Activated T-helper 2 cell treated with anti-CD3 and anti-CD28 coated beads, Interferon-gamma antibody, Interleukin-2, Interleukin-4, amounts not matched to agents 10 μg/mL and 5 μg/mL and 100 μg/mL, durations not matched to agents 14 hours and 24 hours and 36 hours (primary cell): ENCODE data around the gene ATRN. TPM values are rescaled to one million over a fixed set of nuclear protein-coding genes. Genes with fewer than 3 reads are reported as not detected.

Source experiments
- DNase-seq: peaks from one replicate; pipeline ENCODE4 v3.0.0; 2021; ENCODE audit warnings: low spot score
- H3K27ac Mint-ChIP-seq: one replicate; pipeline ENCODE4 v1.8.0; 2021; ENCODE audit warnings: mixed read lengths
- H3K27me3 Mint-ChIP-seq: one replicate; pipeline ENCODE4 v1.8.0; 2021; ENCODE audit warnings: low read depth, mixed read lengths
- H3K36me3 Mint-ChIP-seq: one replicate; pipeline ENCODE4 v1.8.0; 2021; ENCODE audit warnings: low read depth, mixed read lengths
- H3K4me1 Mint-ChIP-seq: one replicate; pipeline ENCODE4 v1.8.0; 2021; ENCODE audit warnings: low read depth, mixed read lengths
- H3K4me3 Mint-ChIP-seq: one replicate; pipeline ENCODE4 v1.8.0; 2021; ENCODE audit warnings: low read depth, mild to moderate bottlenecking, moderate library complexity, mixed read lengths
- H3K9me3 Mint-ChIP-seq: one replicate; pipeline ENCODE4 v1.8.0; 2021; ENCODE audit warnings: mixed read lengths
- intact Hi-C: fragments of 100-400 bp; cut with micrococcal nuclease; formaldehyde crosslinking; loops from one replicate; pipeline ENCODE4 v1.15.1; 2023
- total RNA-seq: library from RNA; stranded (reverse); gene quantifications from 2 replicates; pipeline ENCODE4 v1.2.3, GENCODE V29; 2022

ATRN gene
- total RNA-seq, 1 donor from 2014 or later, result 11.5 TPM

DNA sequence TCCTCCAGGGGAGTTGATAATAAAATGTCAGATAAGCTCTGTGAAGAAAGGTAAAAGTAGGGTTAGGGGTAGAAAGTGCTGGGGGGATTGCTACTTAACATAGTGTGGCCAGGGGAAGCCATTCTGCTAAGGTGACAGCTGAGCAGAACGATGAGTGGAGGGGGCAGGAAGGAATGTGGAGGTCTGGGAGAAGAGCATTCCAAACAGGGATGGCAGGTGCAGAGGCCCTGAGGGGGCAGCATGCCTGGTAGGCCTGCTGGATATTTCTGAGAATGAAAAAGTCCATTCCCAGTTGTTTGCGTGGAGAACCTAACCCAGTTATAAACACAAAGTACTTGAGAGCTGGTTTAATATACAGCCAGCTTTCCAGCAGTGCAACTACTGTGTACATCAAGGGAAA is 183.1 kb downstream of the ATRN start:
- H3K4me1 Mint-ChIP-seq, result peaks cover 11% of the 10 kb centered on the region
- intact Hi-C loops, result no loop called here
- H3K4me3 Mint-ChIP-seq, result no peak overlapping the region
- H3K9me3 Mint-ChIP-seq, result no peaks in the 10 kb centered on the region
- H3K27ac Mint-ChIP-seq, result no peak overlapping the region
- H3K27me3 Mint-ChIP-seq, result peaks cover 10% of the 10 kb centered on the region
- H3K36me3 Mint-ChIP-seq, result no peaks in the 10 kb centered on the region
- no peak for DNase-seq

DNA sequence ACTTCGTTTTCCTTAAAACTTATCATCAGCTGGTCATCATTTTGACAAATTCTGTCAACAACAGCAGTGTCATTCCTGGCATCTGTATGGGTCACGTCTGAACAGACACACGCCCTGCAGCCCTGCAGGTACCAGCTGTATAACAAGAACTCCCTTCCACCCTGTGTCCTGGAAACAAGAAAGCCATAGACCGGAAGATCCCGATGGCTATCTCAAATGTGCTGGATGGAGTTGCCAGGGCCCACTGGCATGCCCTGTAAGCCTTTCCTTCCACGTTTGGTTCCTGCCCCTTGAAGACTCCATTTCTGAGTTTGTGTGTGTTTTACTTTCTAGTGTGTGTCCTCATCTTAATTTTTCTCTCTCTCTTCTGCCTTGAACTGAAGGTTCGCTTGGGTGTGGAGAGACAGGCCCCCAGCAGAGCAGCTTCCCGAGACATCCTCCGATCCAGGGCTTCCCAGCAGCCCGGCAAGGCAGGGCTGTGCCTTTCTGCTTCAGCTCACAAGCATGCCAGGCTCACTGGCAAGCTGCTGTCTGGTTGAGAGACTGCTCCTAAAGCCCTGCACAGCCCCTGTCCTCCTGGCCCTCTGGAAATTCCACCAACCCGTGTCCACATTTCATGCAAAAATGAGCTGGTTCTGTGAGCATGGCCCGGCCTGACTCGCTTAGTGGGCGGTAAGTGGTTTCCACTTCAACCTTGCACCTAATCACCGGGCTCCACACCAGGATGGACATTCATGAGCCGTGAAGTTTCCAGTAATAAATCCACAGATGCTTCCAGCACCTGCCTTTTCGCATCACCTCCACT is 183.7 kb downstream of the ATRN start:
- no peak overlapping the region for H3K27ac Mint-ChIP-seq
- no peak for DNase-seq
- intact Hi-C loops, result no loop called here
- H3K9me3 Mint-ChIP-seq, result no peaks in the 10 kb centered on the region
- no peak overlapping the region for H3K4me3 Mint-ChIP-seq
- peaks cover 14% of the 10 kb centered on the region for H3K27me3 Mint-ChIP-seq
- H3K4me1 Mint-ChIP-seq, result peaks cover 14% of the 10 kb centered on the region
- no peaks in the 10 kb centered on the region for H3K36me3 Mint-ChIP-seq

DNA sequence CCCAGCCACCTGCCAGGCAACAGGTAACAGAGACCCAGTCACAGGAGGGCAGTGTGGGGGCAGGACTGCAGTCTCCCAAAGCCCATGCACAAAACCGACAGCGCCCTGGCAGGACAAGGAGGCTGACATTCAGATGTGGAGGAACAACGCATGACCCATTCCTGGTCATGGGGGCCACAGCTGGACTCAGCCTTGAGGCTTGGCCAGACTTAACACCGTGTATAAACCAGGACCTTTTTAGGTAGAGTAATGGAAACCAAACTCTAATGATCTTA is 184.2 kb downstream of the ATRN start:
- DNase-seq, result no peak
- Mint-ChIP-seq H3K36me3 (no peaks in the 10 kb centered on the region), H3K27me3 (peaks cover 20% of the 10 kb centered on the region), H3K4me1 (peaks cover 14% of the 10 kb centered on the region), H3K27ac (no peak overlapping the region), H3K4me3 (no peak overlapping the region), H3K9me3 (no peaks in the 10 kb centered on the region)
- intact Hi-C loops, result no loop called here

DNA sequence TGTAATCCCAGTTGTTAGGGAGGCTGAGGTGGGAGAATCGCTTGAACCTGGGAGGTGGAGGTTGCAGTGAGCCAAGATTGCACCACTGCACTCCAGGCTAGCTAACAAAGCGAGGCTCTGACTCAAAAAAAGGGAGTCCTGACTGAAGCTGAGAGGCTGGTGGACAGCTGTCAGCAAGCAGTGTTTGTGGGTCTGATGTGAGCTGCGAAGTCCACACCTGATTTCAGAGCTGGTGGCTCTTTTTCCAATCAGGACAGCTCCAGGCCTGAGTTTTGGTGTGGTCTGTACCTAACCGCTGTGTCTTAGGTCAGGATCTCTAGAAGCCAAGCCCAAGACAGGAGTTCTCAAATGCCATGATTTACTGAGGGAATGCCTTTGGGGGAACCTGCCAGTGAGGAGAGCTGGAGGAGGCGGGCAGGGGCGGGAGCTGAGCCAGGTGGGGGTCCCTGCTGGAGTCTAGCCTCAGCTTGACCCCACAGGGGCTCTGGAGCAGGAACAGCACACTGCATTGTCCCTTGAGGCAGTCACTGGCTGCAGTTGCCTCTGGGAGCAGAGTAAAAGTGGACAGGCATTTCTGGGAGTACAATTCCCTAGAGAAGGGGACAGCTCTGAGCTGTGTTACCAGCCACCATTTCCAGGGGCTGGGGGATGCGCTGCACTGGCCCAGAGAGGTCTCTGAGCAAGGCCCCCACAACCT is 187.3 kb downstream of the ATRN start:
- Mint-ChIP-seq H3K9me3 (no peaks in the 10 kb centered on the region), H3K27ac (no peak overlapping the region), H3K4me1 (peaks cover 8% of the 10 kb centered on the region), H3K4me3 (no peak overlapping the region), H3K27me3 (peaks cover 38% of the 10 kb centered on the region), H3K36me3 (no peaks in the 10 kb centered on the region)
- intact Hi-C loops, result no loop called here
- DNase-seq, result no peak

DNA sequence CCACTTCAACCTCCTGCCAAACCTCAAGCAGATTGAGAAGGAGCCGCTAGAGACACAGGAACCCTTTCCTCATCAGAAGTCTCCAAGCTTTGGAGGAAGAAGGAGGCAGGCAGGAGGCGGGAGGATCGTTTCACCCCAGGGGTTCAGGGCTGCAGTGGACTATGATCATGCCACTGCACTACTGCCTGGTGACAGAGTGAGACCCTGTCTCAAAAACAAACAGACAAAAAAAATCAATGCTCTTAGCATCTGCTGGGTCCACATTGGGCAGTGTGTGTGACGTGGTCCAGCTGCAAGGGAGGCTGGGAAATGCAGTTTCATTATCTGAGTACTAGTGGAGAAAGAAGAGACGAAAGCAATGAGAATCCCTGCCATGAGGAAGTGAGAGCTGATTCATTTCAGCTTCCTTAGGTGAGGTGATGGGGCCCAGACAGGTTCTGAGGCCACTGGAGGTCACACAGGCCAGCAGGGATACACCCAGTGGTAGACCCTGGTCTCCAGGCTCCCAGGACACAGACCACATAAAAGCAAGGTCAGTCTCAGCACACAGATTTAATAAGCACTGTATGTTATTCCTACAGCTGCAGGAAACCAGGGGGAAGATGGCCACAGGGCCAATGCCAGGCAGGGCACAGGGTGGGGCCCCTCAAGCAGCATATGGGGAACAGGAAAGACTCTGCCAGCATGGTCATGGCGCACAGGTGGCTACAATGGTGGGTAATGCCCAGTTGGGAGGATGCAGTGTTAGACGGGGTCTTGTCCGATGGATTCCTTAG is 188.1 kb downstream of the ATRN start:
- Mint-ChIP-seq H3K9me3 (no peaks in the 10 kb centered on the region), H3K36me3 (no peaks in the 10 kb centered on the region), H3K27ac (no peak overlapping the region), H3K4me3 (no peak overlapping the region), H3K4me1 (peaks cover 7% of the 10 kb centered on the region), H3K27me3 (peaks cover 41% of the 10 kb centered on the region)
- no peak for DNase-seq
- intact Hi-C loops, result no loop called here

DNA sequence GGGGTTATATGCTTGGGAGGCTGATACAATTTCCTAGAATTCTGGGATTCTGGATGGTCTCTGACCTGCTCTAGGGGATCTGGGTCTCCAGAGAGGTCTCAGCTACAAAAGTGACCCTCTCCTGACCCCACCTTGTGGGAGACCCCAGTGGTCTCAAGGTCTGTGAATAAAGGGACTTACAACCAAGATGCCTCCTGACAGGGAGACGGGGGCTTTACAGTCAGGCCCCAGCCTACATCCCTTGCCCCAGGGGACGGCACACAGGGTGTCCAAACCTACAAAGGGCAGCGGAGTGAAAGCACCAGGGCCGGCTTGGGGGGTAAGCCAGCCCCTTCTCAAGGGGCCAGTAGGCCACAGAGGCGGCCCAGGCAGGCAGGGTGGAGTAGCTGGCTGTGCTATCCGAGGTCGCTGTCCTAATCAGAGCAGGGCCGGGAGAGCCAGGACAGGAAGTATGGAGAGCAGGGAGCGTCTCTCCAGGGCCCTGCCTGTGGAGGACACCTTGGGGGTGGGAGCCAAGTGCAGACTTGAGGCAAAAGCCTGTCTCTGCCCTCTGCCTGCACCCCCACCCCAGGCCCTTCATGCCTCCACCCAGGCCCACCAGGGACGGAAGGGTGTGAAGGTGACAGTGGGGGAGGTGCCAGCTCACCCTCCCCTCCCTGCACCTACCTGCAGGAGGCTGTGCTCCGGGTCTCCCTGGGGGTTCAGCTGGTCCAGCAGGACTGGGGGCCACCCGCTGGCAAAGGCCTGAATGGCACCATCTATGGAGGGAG is 188.9 kb downstream of the ATRN start:
- Mint-ChIP-seq H3K36me3 (no peaks in the 10 kb centered on the region), H3K4me3 (no peak overlapping the region), H3K9me3 (no peaks in the 10 kb centered on the region), H3K27ac (no peak overlapping the region), H3K27me3 (peaks cover 43% of the 10 kb centered on the region), H3K4me1 (peaks cover 7% of the 10 kb centered on the region)
- DNase-seq, result no peak
- intact Hi-C loops, result no loop called here

DNA sequence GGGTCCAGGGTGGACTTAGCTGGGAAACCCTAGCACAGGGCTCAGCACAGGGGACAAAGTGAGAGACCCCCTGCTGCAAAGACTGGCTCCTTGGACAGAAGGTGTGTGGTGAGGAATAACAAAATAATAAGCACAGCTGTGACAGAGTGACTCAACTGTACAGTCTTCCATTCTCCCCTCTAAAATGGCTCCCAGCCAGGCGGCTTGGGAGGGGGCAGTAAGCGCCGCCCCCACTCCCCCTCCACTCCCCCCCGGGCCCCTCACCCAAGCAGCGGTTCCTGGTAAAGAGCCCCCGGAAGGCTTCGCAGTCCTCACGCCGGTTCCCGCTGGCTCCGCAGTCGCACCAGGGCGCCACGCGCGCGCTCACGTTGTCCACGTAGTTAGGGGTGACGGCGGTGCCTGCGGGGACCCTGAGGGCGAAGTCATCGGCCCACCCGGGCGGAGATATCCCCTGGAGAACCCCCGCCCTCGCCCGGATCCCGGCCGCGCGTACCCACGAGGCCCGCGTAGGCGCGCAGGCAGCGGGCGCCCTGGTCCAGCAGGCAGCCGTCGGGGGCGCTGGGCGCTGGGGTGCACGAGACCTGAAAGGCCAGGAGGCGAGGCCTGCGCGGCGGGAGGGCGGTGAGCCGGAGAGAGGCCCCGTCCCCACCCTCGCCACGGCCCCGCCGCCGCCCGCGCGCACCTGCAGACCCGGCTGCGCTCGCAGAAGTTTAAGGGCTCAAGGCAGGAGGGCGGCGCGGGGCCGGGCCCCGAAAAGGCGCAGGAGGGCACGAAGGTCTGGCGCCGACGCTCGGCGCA is 189.6 kb downstream of the ATRN start:
- no peak for DNase-seq
- Mint-ChIP-seq H3K4me3 (no peak overlapping the region), H3K27ac (no peak overlapping the region), H3K36me3 (no peaks in the 10 kb centered on the region), H3K4me1 (peaks cover 8% of the 10 kb centered on the region), H3K27me3 (peaks cover 44% of the 10 kb centered on the region), H3K9me3 (no peaks in the 10 kb centered on the region)
- intact Hi-C loops, result no loop called here

DNA sequence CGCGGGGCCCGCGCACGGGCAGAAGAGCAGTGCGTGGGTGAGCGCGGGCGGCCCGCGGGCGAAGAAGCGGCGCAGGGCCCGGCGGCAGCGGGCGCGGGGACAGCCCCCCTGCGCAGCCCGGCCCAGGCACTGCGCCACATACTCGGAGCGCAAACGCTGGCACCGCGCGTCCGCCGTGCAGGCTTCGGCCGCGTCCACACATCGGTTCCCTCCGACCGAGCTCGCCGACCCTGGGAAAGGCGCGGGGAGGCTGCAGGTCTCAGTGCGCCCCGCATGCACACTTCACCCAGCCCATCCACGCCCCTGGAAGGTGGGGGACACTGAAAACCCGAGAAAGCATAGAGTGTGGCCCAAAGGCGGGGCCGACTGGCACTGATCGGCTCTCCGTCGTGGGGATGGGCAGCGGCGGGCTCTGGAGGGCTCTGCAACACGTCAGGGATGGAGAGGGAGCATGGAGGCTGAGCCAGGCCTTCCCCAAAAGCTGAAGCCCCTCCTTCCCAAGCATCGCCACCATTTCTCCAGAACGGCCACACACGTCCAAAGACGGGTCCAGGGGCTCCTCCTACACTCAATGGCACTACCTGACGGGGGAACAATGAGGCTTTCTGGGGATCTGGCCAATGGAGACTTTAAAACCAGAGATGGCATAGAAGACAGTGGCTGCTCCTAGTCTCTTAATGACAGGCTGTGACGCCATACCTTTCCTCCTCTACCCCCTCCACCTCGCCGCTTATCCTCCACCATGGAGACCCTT is 190.4 kb downstream of the ATRN start:
- Mint-ChIP-seq H3K27me3 (peaks cover 43% of the 10 kb centered on the region), H3K4me3 (no peak overlapping the region), H3K36me3 (no peaks in the 10 kb centered on the region), H3K9me3 (no peaks in the 10 kb centered on the region), H3K4me1 (peaks cover 14% of the 10 kb centered on the region), H3K27ac (no peak overlapping the region)
- no peak for DNase-seq
- intact Hi-C loops, result no loop called here

DNA sequence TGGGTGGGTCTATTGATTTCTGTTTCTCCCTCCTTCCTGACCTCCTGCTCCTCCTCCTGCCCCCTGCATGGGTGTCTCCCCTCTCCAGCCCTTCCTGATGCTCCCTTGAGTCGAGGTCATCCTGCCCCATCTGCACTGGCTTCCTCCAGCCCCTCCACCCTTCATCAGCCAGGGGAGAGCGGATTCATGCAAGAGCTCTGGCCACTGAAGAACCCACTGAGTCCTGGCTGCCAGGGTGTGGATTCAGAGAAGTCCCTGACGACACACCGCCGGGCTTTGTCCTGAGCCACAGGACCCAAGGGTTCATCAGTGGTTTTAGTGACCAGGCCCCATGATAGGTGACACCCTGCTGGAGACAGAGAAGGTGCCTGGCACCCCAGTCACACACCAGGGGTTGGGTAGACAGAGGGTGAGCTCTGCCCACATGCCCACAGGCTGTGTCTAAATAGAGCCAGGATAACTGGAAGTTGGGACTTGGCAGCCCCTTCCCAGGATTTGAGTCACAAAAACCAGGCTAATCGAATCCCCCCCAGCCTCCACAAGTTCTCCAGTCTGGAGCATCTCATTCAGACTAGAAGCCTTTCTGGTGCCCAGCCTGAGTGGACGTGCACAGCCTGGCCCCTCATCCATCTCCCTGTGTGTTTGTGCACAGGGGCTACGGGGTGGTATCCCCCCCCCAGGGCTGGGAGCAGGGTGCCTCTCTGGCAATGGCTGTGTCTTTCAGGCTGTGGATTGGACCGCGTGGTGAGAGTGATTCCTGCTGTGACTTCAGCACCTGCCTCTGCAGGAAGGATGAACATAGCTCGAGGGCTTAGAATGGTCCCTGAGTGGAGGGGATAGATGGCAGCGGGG is 191.2 kb downstream of the ATRN start:
- H3K4me3 Mint-ChIP-seq, result no peak overlapping the region
- H3K36me3 Mint-ChIP-seq, result no peaks in the 10 kb centered on the region
- H3K4me1 Mint-ChIP-seq, result peaks cover 18% of the 10 kb centered on the region
- H3K27me3 Mint-ChIP-seq, result peaks cover 43% of the 10 kb centered on the region
- no peak for DNase-seq
- intact Hi-C loops, result no loop called here
- no peaks in the 10 kb centered on the region for H3K9me3 Mint-ChIP-seq
- H3K27ac Mint-ChIP-seq, result no peak overlapping the region

DNA sequence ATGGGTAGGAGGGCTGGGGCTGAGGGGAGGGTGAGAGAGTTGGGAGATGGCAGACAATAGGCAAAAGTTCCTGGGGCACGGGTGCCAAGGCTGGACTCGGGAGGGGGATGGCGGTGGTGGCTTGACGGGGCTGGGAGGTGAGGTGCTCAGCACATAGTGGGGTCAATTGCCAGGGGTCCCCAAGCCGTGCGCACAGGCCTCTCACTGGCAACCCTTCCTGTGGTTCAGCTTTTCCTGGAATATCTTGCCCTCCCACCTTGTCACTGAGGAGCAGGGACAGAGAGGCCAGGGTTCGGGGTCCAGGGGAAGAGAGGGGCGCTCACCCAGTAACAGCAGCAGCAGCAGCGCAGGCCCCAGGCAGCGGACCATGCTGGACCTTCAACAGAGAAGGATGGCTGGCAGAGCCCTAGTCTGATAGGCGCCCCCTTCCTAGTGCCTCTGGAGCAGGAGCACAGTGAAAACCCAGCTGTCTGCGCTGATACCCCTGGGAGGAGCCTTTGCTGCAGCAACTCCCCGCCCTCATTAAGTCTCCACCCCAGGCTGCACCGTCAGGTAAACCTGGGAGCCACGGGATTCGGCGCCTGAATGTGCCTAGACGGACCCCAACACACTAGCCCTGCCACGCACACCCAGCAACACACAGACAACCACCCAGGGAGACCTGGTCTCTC is 192.3 kb downstream of the ATRN start, which contains the start of gene GFRA4:
Gene GFRA4, minus strand, starts transcription at position 369 of the 671 bp plus-strand sequence. Its CDS starts 0 bp downstream, at position 369.
- H3K36me3 Mint-ChIP-seq, result no peaks in the 10 kb centered on the region
- intact Hi-C loops, result no loop called here
- no peaks in the 10 kb centered on the region for H3K9me3 Mint-ChIP-seq
- peaks cover 40% of the 10 kb centered on the region for H3K27me3 Mint-ChIP-seq
- no peak for DNase-seq
- peaks cover 21% of the 10 kb centered on the region for H3K4me1 Mint-ChIP-seq
- H3K4me3 Mint-ChIP-seq, result no peak within 1 kb of the TSS
- H3K27ac Mint-ChIP-seq, result no peak within 1 kb of the TSS
